ENCODE results near the gene CTNND2.

CTNND2 gene

GRCh38 chr5:11520241-11520930, 383.9 kb downstream of the CTNND2 start:
- Histone ChIP-seq H2AFZ (ENCODE audit: insufficient read depth, low read length, poor library complexity) (no peak overlapping the region), H3K27ac (ENCODE audit: low read depth, low read length) (no peak overlapping the region), H3K14ac (ENCODE audit: low read length) (no peak overlapping the region), H3K18ac (ENCODE audit: low read length) (no peak overlapping the region), H2BK12ac (ENCODE audit: low read length) (no peak overlapping the region), H3K4me1 (ENCODE audit: control insufficient read depth in 1 of 2, insufficient read depth in 2 of 2, low read length in 2 of 2) (peaks cover 3 to 8% of the 10 kb centered on the region in 2 experiments), H3K23ac (ENCODE audit: low read length) (no peak overlapping the region), H3K9me3 (ENCODE audit: insufficient read depth, low read depth, low read length) (peaks cover 2% of the 10 kb centered on the region), H4K8ac (ENCODE audit: low read depth, low read length) (no peak overlapping the region), H3K36me3 (ENCODE audit: control insufficient read depth in 1 of 2, insufficient read depth in 2 of 2, low read length in 2 of 2) (no peaks in the 10 kb centered on the region), H4K12ac (ENCODE audit: low read depth, low read length) (no peak overlapping the region), H2BK120ac (ENCODE audit: insufficient read depth, low read length, poor library complexity) (no peak overlapping the region), H3K4me2 (ENCODE audit: low read length) (no peak overlapping the region), H3K4ac (ENCODE audit: low read depth, low read length) (no peak overlapping the region), H2AK5ac (ENCODE audit: low read length) (no peak overlapping the region), H2BK5ac (ENCODE audit: low read depth, low read length, poor library complexity) (no peak overlapping the region), H3K27me3 (ENCODE audit: insufficient read depth, low read length) (no peaks in the 10 kb centered on the region), H3K9ac (ENCODE audit: low read length) (no peak overlapping the region), H3K4me3 (ENCODE audit: low read depth, low read length) (no peak overlapping the region), H3K79me2 (ENCODE audit: control insufficient read depth, insufficient read depth, low read length, poor library complexity) (no peaks in the 10 kb centered on the region), H4K91ac (ENCODE audit: low read depth, low read length) (no peak overlapping the region), H3K79me1 (ENCODE audit: low read length) (peaks cover under 1% of the 10 kb centered on the region)
- no peak for DNase-seq
- WGBS (ENCODE audit: extremely low coverage, insufficient coverage, insufficient read length), result no CpG with 5 or more reads among the region's 3 CpGs

GRCh38 chr5:11519236-11519635, 385.0 kb downstream of the CTNND2 start:
- Histone ChIP-seq H3K4me1 (ENCODE audit: control insufficient read depth in 1 of 2, insufficient read depth in 2 of 2, low read length in 2 of 2) (peaks cover 2 to 5% of the 10 kb centered on the region in 2 experiments), H2AFZ (ENCODE audit: insufficient read depth, low read length, poor library complexity) (no peak overlapping the region), H3K27me3 (ENCODE audit: insufficient read depth, low read length) (no peaks in the 10 kb centered on the region), H2BK5ac (ENCODE audit: low read depth, low read length, poor library complexity) (no peak overlapping the region), H3K14ac (ENCODE audit: low read length) (no peak overlapping the region), H3K18ac (ENCODE audit: low read length) (no peak overlapping the region), H2BK12ac (ENCODE audit: low read length) (no peak overlapping the region), H3K4me3 (ENCODE audit: low read depth, low read length) (no peak overlapping the region), H3K9me3 (ENCODE audit: insufficient read depth, low read depth, low read length) (peaks cover 2% of the 10 kb centered on the region), H3K23ac (ENCODE audit: low read length) (no peak overlapping the region), H3K9ac (ENCODE audit: low read length) (no peak overlapping the region), H3K79me1 (ENCODE audit: low read length) (no peaks in the 10 kb centered on the region), H3K27ac (ENCODE audit: low read depth, low read length) (no peak overlapping the region), H4K8ac (ENCODE audit: low read depth, low read length) (no peak overlapping the region), H3K4ac (ENCODE audit: low read depth, low read length) (no peak overlapping the region), H4K12ac (ENCODE audit: low read depth, low read length) (no peak overlapping the region), H4K91ac (ENCODE audit: low read depth, low read length) (no peak overlapping the region), H2BK120ac (ENCODE audit: insufficient read depth, low read length, poor library complexity) (no peak overlapping the region), H3K4me2 (ENCODE audit: low read length) (no peak overlapping the region), H3K36me3 (ENCODE audit: control insufficient read depth in 1 of 2, insufficient read depth in 2 of 2, low read length in 2 of 2) (no peaks in the 10 kb centered on the region), H3K79me2 (ENCODE audit: control insufficient read depth, insufficient read depth, low read length, poor library complexity) (no peaks in the 10 kb centered on the region), H2AK5ac (ENCODE audit: low read length) (no peak overlapping the region)
- DNase-seq, result no peak
- no CpG with 5 or more reads among the region's 2 CpGs for WGBS (ENCODE audit: extremely low coverage, insufficient coverage, insufficient read length)

- H2BK12ac ChIP-seq (ENCODE audit: low read length), result no peak overlapping the region
- H3K79me1 ChIP-seq (ENCODE audit: low read length), result no peaks in the 10 kb centered on the region
- no peak overlapping the region for H4K12ac ChIP-seq (ENCODE audit: low read depth, low read length)
- H4K8ac ChIP-seq (ENCODE audit: low read depth, low read length), result no peak overlapping the region
- no CpG with 5 or more reads among the region's 2 CpGs for WGBS (ENCODE audit: extremely low coverage, insufficient coverage, insufficient read length)
- no peak overlapping the region for H4K91ac ChIP-seq (ENCODE audit: low read depth, low read length)
- H3K4me2 ChIP-seq (ENCODE audit: low read length), result no peak overlapping the region
- no peak overlapping the region for H3K14ac ChIP-seq (ENCODE audit: low read length)
- H2BK120ac ChIP-seq (ENCODE audit: insufficient read depth, low read length, poor library complexity), result no peak overlapping the region
- no peak overlapping the region for H2BK5ac ChIP-seq (ENCODE audit: low read depth, low read length, poor library complexity)
- DNase-seq, result peak; percentile 39 to 81
- H3K27me3 ChIP-seq (ENCODE audit: insufficient read depth, low read length), result no peaks in the 10 kb centered on the region
- H3K27ac ChIP-seq (ENCODE audit: low read depth, low read length), result no peak overlapping the region
- no peaks in the 10 kb centered on the region for H3K79me2 ChIP-seq (ENCODE audit: control insufficient read depth, insufficient read depth, low read length, poor library complexity)
- no peak overlapping the region for H2AFZ ChIP-seq (ENCODE audit: insufficient read depth, low read length, poor library complexity)
- peaks cover 2% of the 10 kb centered on the region for H3K9me3 ChIP-seq (ENCODE audit: insufficient read depth, low read depth, low read length)
- peaks cover 0 to 2% of the 10 kb centered on the region in 2 experiments for H3K4me1 ChIP-seq (ENCODE audit: control insufficient read depth in 1 of 2, insufficient read depth in 2 of 2, low read length in 2 of 2)
- H3K36me3 ChIP-seq (ENCODE audit: control insufficient read depth in 1 of 2, insufficient read depth in 2 of 2, low read length in 2 of 2), result no peaks in the 10 kb centered on the region
- H3K23ac ChIP-seq (ENCODE audit: low read length), result no peak overlapping the region
- no peak overlapping the region for H3K4me3 ChIP-seq (ENCODE audit: low read depth, low read length)
- H3K18ac ChIP-seq (ENCODE audit: low read length), result no peak overlapping the region
- H3K9ac ChIP-seq (ENCODE audit: low read length), result no peak overlapping the region
- no peak overlapping the region for H3K4ac ChIP-seq (ENCODE audit: low read depth, low read length)
- H2AK5ac ChIP-seq (ENCODE audit: low read length), result no peak overlapping the region
These were observed 385.6 kb downstream of the CTNND2 start for GRCh38 chr5:11518676-11519075.

GRCh38 chr5:11514705-11515432, 389.4 kb downstream of the CTNND2 start:
- Histone ChIP-seq H2BK12ac (ENCODE audit: low read length) (no peak overlapping the region), H2AFZ (ENCODE audit: insufficient read depth, low read length, poor library complexity) (no peak overlapping the region), H2AK5ac (ENCODE audit: low read length) (no peak overlapping the region), H2BK5ac (ENCODE audit: low read depth, low read length, poor library complexity) (no peak overlapping the region), H3K9me3 (ENCODE audit: insufficient read depth, low read depth, low read length) (no peaks in the 10 kb centered on the region), H3K4me1 (ENCODE audit: control insufficient read depth in 1 of 2, insufficient read depth in 2 of 2, low read length in 2 of 2) (no peaks in the 10 kb centered on the region), H3K4ac (ENCODE audit: low read depth, low read length) (no peak overlapping the region), H3K9ac (ENCODE audit: low read length) (no peak overlapping the region), H3K79me2 (ENCODE audit: control insufficient read depth, insufficient read depth, low read length, poor library complexity) (no peaks in the 10 kb centered on the region), H3K18ac (ENCODE audit: low read length) (no peak overlapping the region), H3K36me3 (ENCODE audit: control insufficient read depth in 1 of 2, insufficient read depth in 2 of 2, low read length in 2 of 2) (no peaks in the 10 kb centered on the region), H4K8ac (ENCODE audit: low read depth, low read length) (no peak overlapping the region), H2BK120ac (ENCODE audit: insufficient read depth, low read length, poor library complexity) (no peak overlapping the region), H3K23ac (ENCODE audit: low read length) (no peak overlapping the region), H3K27me3 (ENCODE audit: insufficient read depth, low read length) (no peaks in the 10 kb centered on the region), H3K79me1 (ENCODE audit: low read length) (no peaks in the 10 kb centered on the region), H3K27ac (ENCODE audit: low read depth, low read length) (no peak overlapping the region), H3K14ac (ENCODE audit: low read length) (no peak overlapping the region), H4K12ac (ENCODE audit: low read depth, low read length) (no peak overlapping the region), H4K91ac (ENCODE audit: low read depth, low read length) (no peak overlapping the region), H3K4me2 (ENCODE audit: low read length) (no peak overlapping the region), H3K4me3 (ENCODE audit: low read depth, low read length) (no peak overlapping the region)
- no CpG with 5 or more reads among the region's 11 CpGs for WGBS (ENCODE audit: extremely low coverage, insufficient coverage, insufficient read length)
- DNase-seq, result no peak
